ENCODE measurements around the gene LMTK2. TPM values are rescaled to one million over a fixed set of nuclear protein-coding genes. Genes with fewer than 3 reads are reported as not detected.

The LMTK2 gene
- 33.3 and 37.1 TPM in 2 replicates for total RNA-seq (2021)
- percentile 90 among the genes with signal in this experiment for Bru-seq, nascent RNA
- percentile 88 among the genes with signal in this experiment for BruChase-seq, experiment 1, labeled RNA remaining after a 2-hour chase
- percentile 90 among the genes with signal in this experiment for BruChase-seq, experiment 2, labeled RNA remaining after a 6-hour chase
- long read RNA-seq, partial matches to known transcripts = 21 of 23 reads
- long read RNA-seq, other reads (novel, unspliced or antisense) = 2 of 23 reads

- H3K9me3 ChIP-seq (ENCODE audit: insufficient read depth, low read depth) = peaks cover 6% of the 10 kb centered on the region; the same call in 1 of the 2 replicates
- H2AFZ ChIP-seq = peak within 1 kb of the TSS; percentile 95
- no peaks in the 10 kb centered on the region for H3K27me3 ChIP-seq (ENCODE audit: insufficient read depth, low read depth)
- POLR2A ChIA-PET (ENCODE audit: unreplicated experiment) = no interaction called here
- peaks cover 40% of the 10 kb centered on the region for H3K4me1 ChIP-seq (replicated peaks; ENCODE audit: insufficient read depth)
- peaks cover 50% of the 10 kb centered on the region for H3K79me2 ChIP-seq (ENCODE audit: low read depth)
- TF ChIP-seq CTCF (conservative IDR thresholded peaks at IDR 0.05) = peak; percentile 84
- TF ChIP-seq EZH2 (IDR thresholded peaks at IDR 0.05; ENCODE audit: low read depth) = no peak
- peak within 1 kb of the TSS; percentile 54 for H3K27ac ChIP-seq
- 0 out of 2 replicates have a peak, but pooled peaks cover 5% of the 10 kb centered on the region for H3K9me2 ChIP-seq (ENCODE audit: insufficient read depth)
- intact Hi-C loops (cut with micrococcal nuclease; ENCODE audit: unreplicated experiment) = loop anchor here (1.0 to 5.0 kb wide), 5 partner anchors 20 to 85 kb away; no protein-coding TSS in a partner anchor
- BruUV-seq (replicated peaks) = no TSS peak
- peak within 1 kb of the TSS; percentile 76 for H3K4me3 ChIP-seq
- peak; percentile 69 to 98 for DNase-seq
- H4K20me1 ChIP-seq (ENCODE audit: insufficient read depth) = peaks cover 6% of the 10 kb centered on the region
- no peaks in the 10 kb centered on the region; the same call in 1 of the 2 replicates for H3K36me3 ChIP-seq (ENCODE audit: low read depth)
- peaks cover 11% of the 10 kb centered on the region for H3F3A ChIP-seq (ENCODE audit: insufficient read depth, low read depth)
- H3K4me2 ChIP-seq = peak within 1 kb of the TSS; percentile 83
- CTCF ChIA-PET = interaction anchor here (0.6 to 1.5 kb wide), 5 partner anchors 17 to 59 kb away, joined by 3 to 24 read pairs (median 3); no protein-coding TSS in a partner anchor
Measured at GRCh38 chr7:98106647-98107312, at the start of gene LMTK2. TSS of gene LMTK2 (plus strand) at chr7:98106862. CDS start at chr7:98107178, 316 bp downstream.

GRCh38 chr7:98057157-98057556 is 49.5 kb upstream of the LMTK2 start:
- Histone ChIP-seq H3K4me2 (no peak overlapping the region), H3K27me3 (ENCODE audit: insufficient read depth, low read depth) (no peaks in the 10 kb centered on the region), H2AFZ (no peak overlapping the region), H3K4me3 (no peak overlapping the region), H3K79me2 (ENCODE audit: low read depth) (no peaks in the 10 kb centered on the region), H3K9me2 (ENCODE audit: insufficient read depth) (no peaks in the 10 kb centered on the region), H3F3A (ENCODE audit: insufficient read depth, low read depth) (peaks cover 10% of the 10 kb centered on the region), H3K4me1 (replicated peaks; ENCODE audit: insufficient read depth) (peaks cover 13% of the 10 kb centered on the region), H3K9me3 (ENCODE audit: insufficient read depth, low read depth) (no peaks in the 10 kb centered on the region), H3K27ac (no peak overlapping the region), H4K20me1 (ENCODE audit: insufficient read depth) (no peaks in the 10 kb centered on the region), H3K36me3 (ENCODE audit: low read depth) (no peaks in the 10 kb centered on the region)
- intact Hi-C loops (cut with micrococcal nuclease; ENCODE audit: unreplicated experiment) = no loop called here
- DNase-seq = no peak
- CTCF ChIA-PET = no interaction called here
- POLR2A ChIA-PET (ENCODE audit: unreplicated experiment) = interaction anchor here (0.7 kb wide), 1 partner anchor 51 kb away, joined by 3 read pairs; no protein-coding TSS in a partner anchor
- TF ChIP-seq EZH2 (IDR thresholded peaks at IDR 0.05; ENCODE audit: low read depth) (no peak), CTCF (conservative IDR thresholded peaks at IDR 0.05) (no peak)
- BruUV-seq (replicated peaks) = no TSS peak

GRCh38 chr7:98058186-98058585 is 48.5 kb upstream of the LMTK2 start:
- H3K27me3 ChIP-seq (ENCODE audit: insufficient read depth, low read depth) = no peaks in the 10 kb centered on the region
- ChIA-PET POLR2A (ENCODE audit: unreplicated experiment) (no interaction called here), CTCF (no interaction called here)
- DNase-seq = peak in 1 of 2 experiments; percentile 3
- H3F3A ChIP-seq (ENCODE audit: insufficient read depth, low read depth) = peaks cover 10% of the 10 kb centered on the region
- H4K20me1 ChIP-seq (ENCODE audit: insufficient read depth) = no peaks in the 10 kb centered on the region
- no peak overlapping the region for H3K4me3 ChIP-seq
- no peaks in the 10 kb centered on the region for H3K36me3 ChIP-seq (ENCODE audit: low read depth)
- no TSS peak for BruUV-seq (replicated peaks)
- no peak overlapping the region for H2AFZ ChIP-seq
- no peaks in the 10 kb centered on the region for H3K79me2 ChIP-seq (ENCODE audit: low read depth)
- no peak for TF ChIP-seq EZH2 (IDR thresholded peaks at IDR 0.05; ENCODE audit: low read depth)
- no peak for TF ChIP-seq CTCF (conservative IDR thresholded peaks at IDR 0.05)
- intact Hi-C loops (cut with micrococcal nuclease; ENCODE audit: unreplicated experiment) = no loop called here
- no peak overlapping the region for H3K4me2 ChIP-seq
- H3K9me2 ChIP-seq (ENCODE audit: insufficient read depth) = no peaks in the 10 kb centered on the region
- no peak overlapping the region for H3K27ac ChIP-seq
- peaks cover 13% of the 10 kb centered on the region for H3K4me1 ChIP-seq (replicated peaks; ENCODE audit: insufficient read depth)
- H3K9me3 ChIP-seq (ENCODE audit: insufficient read depth, low read depth) = no peaks in the 10 kb centered on the region

Measured in PC-9 (cell line).